Adrenal gland (tissue), 5 donors: ENCODE results near the gene RGS3.

Experiments used
- POLR2A ChIP-seq, 2 donors: fragments of 450-650 bp; IDR thresholded peaks; one replicate each; pipeline ENCODE4 v1.6.1; 2017; ENCODE audit warnings: antibody characterized with exemption in 2 of 2, mild to moderate bottlenecking in 2 of 2, moderate library complexity in 1 of 2
- TF ChIP-seq, protein P1 (sequence below), 6 experiments: fragments of 450-650 bp in 4 of 6; fragments of 200-600 bp in 2 of 6; sonication (generic) in 1 of 6; IDR thresholded peaks; 1 replicate in 5 of 6; 2 replicates in 1 of 6; pipeline versions ENCODE4 v1.5.1 to v1.8.0; 2016 to 2021; ENCODE audit warnings: antibody characterized with exemption in 6 of 6, mild to moderate bottlenecking in 2 of 6, moderate library complexity in 1 of 6
- donor health status: DM: no; HTN: no; CAD: no.

DNA sequence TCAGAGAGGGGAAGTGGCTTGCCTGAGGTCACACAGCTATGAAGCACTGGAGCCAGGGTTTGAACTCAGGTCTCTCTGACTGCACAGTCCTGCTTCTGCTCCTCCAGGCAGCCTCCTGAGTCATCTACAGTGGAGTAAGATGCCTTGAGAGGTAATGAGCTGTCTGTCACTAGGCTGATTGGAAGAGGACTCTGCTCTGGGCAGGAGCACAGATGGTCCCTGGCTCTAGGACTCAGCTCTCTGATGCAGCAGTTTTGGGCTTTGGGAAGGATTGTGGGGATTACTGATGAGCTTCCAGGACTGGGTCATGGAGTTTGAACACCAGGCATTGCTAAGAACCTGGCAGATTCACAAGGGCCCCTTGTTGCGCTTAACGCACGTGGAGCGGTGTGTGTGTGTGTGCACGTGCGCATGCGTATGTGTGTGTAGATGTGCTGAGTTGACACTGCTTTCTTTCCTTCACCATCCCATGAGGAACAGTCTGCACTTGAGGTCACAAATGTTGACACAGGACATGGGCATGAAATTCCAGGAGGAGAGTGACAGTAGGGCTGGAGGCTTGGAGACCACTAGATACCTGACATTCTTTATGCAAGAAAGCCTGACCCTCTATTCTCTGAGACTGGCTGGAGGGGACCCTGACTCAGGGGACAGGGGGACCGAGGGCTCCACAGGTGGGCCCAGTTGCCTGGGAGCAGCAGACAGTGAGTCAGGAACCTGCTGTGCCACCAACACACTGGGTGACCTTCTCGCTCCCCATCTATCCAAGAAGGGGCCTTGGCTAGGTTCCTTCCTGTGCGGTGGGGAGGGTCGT is 170.5 kb downstream of the RGS3 start:
- TF ChIP-seq POLR2A (IDR thresholded peaks at IDR 0.05), result no peak
- TF ChIP-seq, protein P1, sequence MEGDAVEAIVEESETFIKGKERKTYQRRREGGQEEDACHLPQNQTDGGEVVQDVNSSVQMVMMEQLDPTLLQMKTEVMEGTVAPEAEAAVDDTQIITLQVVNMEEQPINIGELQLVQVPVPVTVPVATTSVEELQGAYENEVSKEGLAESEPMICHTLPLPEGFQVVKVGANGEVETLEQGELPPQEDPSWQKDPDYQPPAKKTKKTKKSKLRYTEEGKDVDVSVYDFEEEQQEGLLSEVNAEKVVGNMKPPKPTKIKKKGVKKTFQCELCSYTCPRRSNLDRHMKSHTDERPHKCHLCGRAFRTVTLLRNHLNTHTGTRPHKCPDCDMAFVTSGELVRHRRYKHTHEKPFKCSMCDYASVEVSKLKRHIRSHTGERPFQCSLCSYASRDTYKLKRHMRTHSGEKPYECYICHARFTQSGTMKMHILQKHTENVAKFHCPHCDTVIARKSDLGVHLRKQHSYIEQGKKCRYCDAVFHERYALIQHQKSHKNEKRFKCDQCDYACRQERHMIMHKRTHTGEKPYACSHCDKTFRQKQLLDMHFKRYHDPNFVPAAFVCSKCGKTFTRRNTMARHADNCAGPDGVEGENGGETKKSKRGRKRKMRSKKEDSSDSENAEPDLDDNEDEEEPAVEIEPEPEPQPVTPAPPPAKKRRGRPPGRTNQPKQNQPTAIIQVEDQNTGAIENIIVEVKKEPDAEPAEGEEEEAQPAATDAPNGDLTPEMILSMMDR (IDR thresholded peaks at IDR 0.05), result no peak
